ENCODE measurements around the gene VPS54.
A peak's percentile ranks its signal among the peaks of the same experiment; 100 is the strongest.

DNA sequence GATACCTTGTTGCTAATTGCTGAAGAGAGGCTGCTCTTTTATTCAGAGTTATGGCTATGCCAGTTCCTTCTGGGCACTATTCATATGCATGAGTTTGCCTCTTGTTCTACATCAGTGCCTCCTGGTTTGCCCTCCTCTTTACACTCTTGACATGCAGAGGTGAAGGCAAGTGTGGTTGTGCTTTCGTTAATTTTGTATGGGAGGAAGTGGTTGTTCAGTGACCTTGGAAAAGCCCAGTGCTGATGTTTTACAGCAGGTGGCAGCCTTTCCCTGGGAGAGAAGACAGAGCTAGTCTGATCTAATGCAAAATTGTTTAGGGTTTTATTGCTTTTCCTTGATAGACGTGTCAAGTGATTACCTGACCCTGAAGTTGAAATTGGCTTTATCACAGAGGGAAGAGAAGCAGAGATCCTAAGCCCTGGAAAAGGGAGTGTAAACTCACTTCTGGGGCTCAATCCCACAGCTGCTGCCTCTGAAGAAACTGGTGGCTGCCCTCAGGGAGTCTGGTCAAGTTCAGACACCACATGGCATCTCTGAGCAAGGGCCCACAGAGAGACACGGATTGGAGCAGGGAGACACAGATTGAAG, 30.5 kb upstream of the VPS54 start:
- TF ChIP-seq EZH2 (IDR thresholded peaks at IDR 0.05; ENCODE audit: low read length) = no peak
- TF ChIP-seq, protein P1, sequence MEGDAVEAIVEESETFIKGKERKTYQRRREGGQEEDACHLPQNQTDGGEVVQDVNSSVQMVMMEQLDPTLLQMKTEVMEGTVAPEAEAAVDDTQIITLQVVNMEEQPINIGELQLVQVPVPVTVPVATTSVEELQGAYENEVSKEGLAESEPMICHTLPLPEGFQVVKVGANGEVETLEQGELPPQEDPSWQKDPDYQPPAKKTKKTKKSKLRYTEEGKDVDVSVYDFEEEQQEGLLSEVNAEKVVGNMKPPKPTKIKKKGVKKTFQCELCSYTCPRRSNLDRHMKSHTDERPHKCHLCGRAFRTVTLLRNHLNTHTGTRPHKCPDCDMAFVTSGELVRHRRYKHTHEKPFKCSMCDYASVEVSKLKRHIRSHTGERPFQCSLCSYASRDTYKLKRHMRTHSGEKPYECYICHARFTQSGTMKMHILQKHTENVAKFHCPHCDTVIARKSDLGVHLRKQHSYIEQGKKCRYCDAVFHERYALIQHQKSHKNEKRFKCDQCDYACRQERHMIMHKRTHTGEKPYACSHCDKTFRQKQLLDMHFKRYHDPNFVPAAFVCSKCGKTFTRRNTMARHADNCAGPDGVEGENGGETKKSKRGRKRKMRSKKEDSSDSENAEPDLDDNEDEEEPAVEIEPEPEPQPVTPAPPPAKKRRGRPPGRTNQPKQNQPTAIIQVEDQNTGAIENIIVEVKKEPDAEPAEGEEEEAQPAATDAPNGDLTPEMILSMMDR (optimal IDR thresholded peaks at IDR 0.05 in 1 of 3, IDR thresholded peaks at IDR 0.05 in 1 of 3, conservative IDR thresholded peaks at IDR 0.05 in 1 of 3; ENCODE audit: extremely low read depth in 1 of 3, insufficient read depth in 2 of 3, low read length in 3 of 3) = peak; percentile 78 to 85 (median 84)
